ENCODE measurements around the gene CAMTA1. TPM values are rescaled to one million over a fixed set of nuclear protein-coding genes. Genes with fewer than 3 reads are reported as not detected.
A peak's percentile ranks its signal among the peaks of the same experiment; 100 is the strongest.

Gene CAMTA1
- polyA plus RNA-seq, 1 experiment, result 64.9 TPM

DNA sequence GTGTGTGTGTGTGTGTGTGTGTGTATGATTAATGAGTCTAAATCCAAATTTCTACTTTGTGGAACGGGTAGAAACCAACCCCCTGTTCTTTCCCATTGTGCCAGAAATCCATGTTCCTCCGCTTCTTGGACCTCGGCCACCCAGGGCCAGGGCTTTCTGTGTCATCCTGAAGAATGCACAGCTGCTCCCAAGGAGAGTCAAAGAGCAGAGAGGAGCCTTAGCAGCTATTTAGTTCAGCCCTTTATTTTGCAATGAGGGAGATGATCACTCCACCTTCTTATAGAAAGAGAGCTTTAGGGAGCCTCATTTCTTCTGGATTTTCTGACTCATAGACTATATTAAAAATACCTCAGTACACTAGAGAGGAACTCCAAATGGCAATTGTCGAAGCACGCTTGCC, 496.6 kb downstream of the CAMTA1 start:
- H3K27ac ChIP-seq (ENCODE audit: low read depth, low read length), result no peak overlapping the region
- TF ChIP-seq, protein P1, sequence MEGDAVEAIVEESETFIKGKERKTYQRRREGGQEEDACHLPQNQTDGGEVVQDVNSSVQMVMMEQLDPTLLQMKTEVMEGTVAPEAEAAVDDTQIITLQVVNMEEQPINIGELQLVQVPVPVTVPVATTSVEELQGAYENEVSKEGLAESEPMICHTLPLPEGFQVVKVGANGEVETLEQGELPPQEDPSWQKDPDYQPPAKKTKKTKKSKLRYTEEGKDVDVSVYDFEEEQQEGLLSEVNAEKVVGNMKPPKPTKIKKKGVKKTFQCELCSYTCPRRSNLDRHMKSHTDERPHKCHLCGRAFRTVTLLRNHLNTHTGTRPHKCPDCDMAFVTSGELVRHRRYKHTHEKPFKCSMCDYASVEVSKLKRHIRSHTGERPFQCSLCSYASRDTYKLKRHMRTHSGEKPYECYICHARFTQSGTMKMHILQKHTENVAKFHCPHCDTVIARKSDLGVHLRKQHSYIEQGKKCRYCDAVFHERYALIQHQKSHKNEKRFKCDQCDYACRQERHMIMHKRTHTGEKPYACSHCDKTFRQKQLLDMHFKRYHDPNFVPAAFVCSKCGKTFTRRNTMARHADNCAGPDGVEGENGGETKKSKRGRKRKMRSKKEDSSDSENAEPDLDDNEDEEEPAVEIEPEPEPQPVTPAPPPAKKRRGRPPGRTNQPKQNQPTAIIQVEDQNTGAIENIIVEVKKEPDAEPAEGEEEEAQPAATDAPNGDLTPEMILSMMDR (IDR thresholded peaks at IDR 0.05; ENCODE audit: low read depth, low read length), result no peak
- CTCF ChIA-PET, result interaction anchor here (0.6 to 1.2 kb wide), 6 partner anchors 16 to 580 kb away, joined by 3 to 6 read pairs (median 4); partner anchors contain the start of gene DNAJC11
- H3K27me3 ChIP-seq (ENCODE audit: control insufficient read depth, insufficient read depth, low read length), result no peaks in the 10 kb centered on the region
- no peak overlapping the region for H3K4me3 ChIP-seq (ENCODE audit: low read depth, low read length)
- H3K9me3 ChIP-seq (ENCODE audit: control insufficient read depth, insufficient read depth, low read length), result peaks cover 4% of the 10 kb centered on the region; the same call in 1 of the 2 replicates
- peak; percentile 75 for DNase-seq (ENCODE audit: low read depth, low spot score)
- POLR2A ChIA-PET, result interaction anchor here (0.7 to 1.7 kb wide), 3 partner anchors 17 to 58 kb away, joined by 3 to 15 read pairs (median 5); no protein-coding TSS in a partner anchor

DNA sequence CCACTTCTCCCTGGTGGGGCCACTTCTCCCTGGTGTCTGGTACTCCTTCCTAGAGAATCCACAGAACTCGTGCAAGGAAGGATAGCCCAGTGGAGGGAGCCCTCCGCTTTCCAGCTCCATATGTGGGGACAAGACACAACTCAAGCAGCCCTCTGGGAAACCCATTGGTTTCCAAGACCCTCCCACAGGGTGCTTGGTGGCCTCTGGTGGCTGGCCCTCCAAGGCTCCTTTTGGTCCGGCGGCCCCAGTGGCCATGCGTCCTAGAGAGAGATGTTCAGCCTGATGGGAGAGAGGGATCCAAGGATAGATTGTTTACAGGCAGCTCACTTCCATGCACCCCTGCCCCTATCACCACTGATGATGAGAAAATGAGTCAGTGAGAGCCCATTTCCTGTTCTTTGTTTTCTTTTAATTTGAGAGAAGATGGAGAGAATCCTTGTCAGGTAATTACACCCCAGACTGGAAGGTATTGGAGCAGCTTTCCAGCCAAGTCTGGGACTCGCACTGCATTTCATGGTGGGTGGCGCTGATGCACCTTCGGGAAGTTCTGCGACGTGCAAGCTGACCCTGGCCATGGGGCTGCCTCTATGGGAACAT, 499.7 kb downstream of the CAMTA1 start:
- TF ChIP-seq, protein P1 (IDR thresholded peaks at IDR 0.05; ENCODE audit: low read depth, low read length), result no peak
- ChIA-PET CTCF (interaction anchor here (0.6 kb wide), 1 partner anchor 466 kb away, joined by 4 read pairs; no protein-coding TSS in a partner anchor), POLR2A (no interaction called here)
- DNase-seq (ENCODE audit: low read depth, low spot score), result no peak
- Histone ChIP-seq H3K4me3 (ENCODE audit: low read depth, low read length) (no peak overlapping the region), H3K9me3 (ENCODE audit: control insufficient read depth, insufficient read depth, low read length) (peaks cover 15% of the 10 kb centered on the region), H3K27ac (ENCODE audit: low read depth, low read length) (no peak overlapping the region), H3K27me3 (ENCODE audit: control insufficient read depth, insufficient read depth, low read length) (no peaks in the 10 kb centered on the region)

DNA sequence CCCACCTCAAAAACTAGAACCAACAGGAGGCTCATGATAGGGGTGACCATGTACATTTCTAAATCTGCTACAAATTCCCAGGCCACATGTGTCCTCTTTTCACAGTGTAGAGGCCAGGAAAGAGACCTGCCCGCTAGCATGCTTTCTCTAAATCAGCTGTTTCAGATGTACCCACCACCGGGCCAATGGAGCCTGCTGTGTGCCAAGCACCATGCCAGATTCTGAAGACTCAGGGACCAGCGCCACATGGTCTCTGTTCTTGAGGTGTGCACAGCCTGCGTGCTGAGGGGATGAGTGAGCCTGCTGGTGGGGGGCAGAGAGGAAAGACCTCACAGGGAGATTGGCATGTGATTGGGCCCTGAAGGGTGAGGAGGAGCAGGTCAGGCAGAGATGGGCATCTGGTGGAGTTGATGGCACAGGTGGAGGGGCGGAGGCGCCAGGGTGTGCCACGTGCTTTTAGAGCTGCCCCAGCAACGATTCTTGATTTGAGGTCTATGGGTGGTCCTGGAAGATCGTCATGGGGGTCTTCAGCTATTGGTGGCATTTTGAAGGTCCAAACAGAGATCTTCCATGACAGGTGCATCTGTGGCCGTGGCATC, 500.7 kb downstream of the CAMTA1 start:
- ChIA-PET POLR2A (no interaction called here), CTCF (no interaction called here)
- Histone ChIP-seq H3K4me3 (ENCODE audit: low read depth, low read length) (no peak overlapping the region), H3K27ac (ENCODE audit: low read depth, low read length) (no peak overlapping the region), H3K27me3 (ENCODE audit: control insufficient read depth, insufficient read depth, low read length) (no peaks in the 10 kb centered on the region), H3K9me3 (ENCODE audit: control insufficient read depth, insufficient read depth, low read length) (peaks cover 15% of the 10 kb centered on the region)
- DNase-seq (ENCODE audit: low read depth, low spot score), result no peak
- TF ChIP-seq, protein P1 (IDR thresholded peaks at IDR 0.05; ENCODE audit: low read depth, low read length), result no peak

DNA sequence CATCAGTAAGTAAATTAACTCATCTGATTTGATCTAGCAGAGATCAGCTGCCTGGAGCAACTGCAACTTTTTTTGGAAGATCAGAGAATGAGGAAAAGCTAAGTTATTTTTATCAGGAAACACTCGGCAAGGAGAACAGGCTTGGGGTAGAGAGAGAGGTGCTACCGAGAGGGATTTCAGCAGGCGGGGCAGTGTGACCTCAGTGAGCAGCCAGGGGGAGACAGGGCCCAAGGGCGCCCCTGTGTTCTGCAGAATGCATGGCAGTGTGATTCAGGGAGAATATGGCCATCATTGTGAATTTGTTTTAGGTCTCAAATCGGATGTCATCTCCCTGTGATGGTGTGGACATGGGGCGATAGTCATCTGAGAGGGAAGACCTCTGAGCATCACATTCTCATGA, 501.8 kb downstream of the CAMTA1 start:
- CTCF ChIA-PET, result no interaction called here
- POLR2A ChIA-PET, result no interaction called here

GRCh38 chr1:7288992-7289391, 503.7 kb downstream of the CAMTA1 start:
- Histone ChIP-seq H3K27me3 (ENCODE audit: control insufficient read depth, insufficient read depth, low read length) (no peaks in the 10 kb centered on the region), H3K9me3 (ENCODE audit: control insufficient read depth, insufficient read depth, low read length) (peaks cover 15% of the 10 kb centered on the region), H3K27ac (ENCODE audit: low read depth, low read length) (no peak overlapping the region), H3K4me3 (ENCODE audit: low read depth, low read length) (no peak overlapping the region)
- TF ChIP-seq, protein P1 (IDR thresholded peaks at IDR 0.05; ENCODE audit: low read depth, low read length), result no peak
- ChIA-PET POLR2A (no interaction called here), CTCF (no interaction called here)
- no peak for DNase-seq (ENCODE audit: low read depth, low spot score)

More for the DNA sequence above, 501.8 kb downstream of the CAMTA1 start:
- Histone ChIP-seq H3K27me3 (ENCODE audit: control insufficient read depth, insufficient read depth, low read length) (no peaks in the 10 kb centered on the region), H3K4me3 (ENCODE audit: low read depth, low read length) (no peak overlapping the region), H3K27ac (ENCODE audit: low read depth, low read length) (no peak overlapping the region), H3K9me3 (ENCODE audit: control insufficient read depth, insufficient read depth, low read length) (peaks cover 15% of the 10 kb centered on the region)
- DNase-seq (ENCODE audit: low read depth, low spot score), result no peak
- TF ChIP-seq, protein P1 (IDR thresholded peaks at IDR 0.05; ENCODE audit: low read depth, low read length), result no peak
